Suprapubic skin (tissue), 4 donors: ENCODE results near the gene UBE2L6. TPM values are rescaled to one million over a fixed set of nuclear protein-coding genes. Genes with fewer than 3 reads are reported as not detected.
A peak's percentile ranks its signal among the peaks of the same experiment; 100 is the strongest.

Source experiments
- DNase-seq, 2 donors: peaks; one replicate each; pipeline ENCODE4 v3.0.0-alpha.2; 2019; ENCODE audit warnings: low spot score in 2 of 2
- H3K27ac ChIP-seq: fragments of 200-600 bp; sonication (generic); one replicate; pipeline ENCODE4 v1.5.1; 2019
- H3K27me3 ChIP-seq: fragments of 200-600 bp; sonication (generic); one replicate; pipeline ENCODE4 v1.5.1; 2019
- H3K36me3 ChIP-seq: fragments of 200-600 bp; sonication (generic); one replicate; pipeline ENCODE4 v1.5.1; 2019
- H3K4me1 ChIP-seq: fragments of 200-600 bp; sonication (generic); one replicate; pipeline ENCODE4 v1.5.1; 2019
- H3K4me3 ChIP-seq: fragments of 200-600 bp; sonication (generic); one replicate; pipeline ENCODE4 v1.5.1; 2019; ENCODE audit warnings: mild to moderate bottlenecking
- H3K9me3 ChIP-seq: fragments of 200-600 bp; sonication (generic); one replicate; pipeline ENCODE4 v1.5.1; 2019
- EP300 ChIP-seq: sonication (generic); formaldehyde crosslinking; IDR thresholded peaks from one replicate; pipeline ENCODE4 v1.6.1; 2017; ENCODE audit warnings: antibody characterized with exemption
- POLR2A ChIP-seq, 2 donors: fragments of 450-650 bp; IDR thresholded peaks; one replicate each; pipeline ENCODE4 v1.6.1; 2017; ENCODE audit warnings: antibody characterized with exemption in 2 of 2, mild to moderate bottlenecking in 2 of 2, moderate library complexity in 2 of 2
- POLR2AphosphoS5 ChIP-seq, 3 donors: sonication (generic); formaldehyde crosslinking; IDR thresholded peaks; one replicate each; pipeline ENCODE4 v1.6.1; 2017; ENCODE audit warnings: antibody characterized with exemption in 3 of 3
- WGBS: methylation state at CpG from one replicate; pipeline ENCODE4 v1.1.5; 2018; 5-methylcytosine and 5-hydroxymethylcytosine counted together
- total RNA-seq, 4 donors: library from RNA; depleted of rRNA; stranded (reverse); fragments of >200 nt; gene quantifications; one replicate each; pipeline ENCODE4 v1.1.0, GENCODE V29; 2016
- TF ChIP-seq, protein P1 (sequence below), 2 donors: fragments of 200-600 bp in 1 of 2; fragments of 450-650 bp in 1 of 2; sonication (generic) in 1 of 2; IDR thresholded peaks; one replicate each; pipeline ENCODE4 v1.5.1; 2016 to 2019; ENCODE audit warnings: antibody characterized with exemption in 2 of 2, mild to moderate bottlenecking in 1 of 2, moderate library complexity in 1 of 2

Gene UBE2L6
- total RNA-seq, 4 donors from 2014 or later, result 14.2 to 32.4 (median 25.5) TPM

DNA sequence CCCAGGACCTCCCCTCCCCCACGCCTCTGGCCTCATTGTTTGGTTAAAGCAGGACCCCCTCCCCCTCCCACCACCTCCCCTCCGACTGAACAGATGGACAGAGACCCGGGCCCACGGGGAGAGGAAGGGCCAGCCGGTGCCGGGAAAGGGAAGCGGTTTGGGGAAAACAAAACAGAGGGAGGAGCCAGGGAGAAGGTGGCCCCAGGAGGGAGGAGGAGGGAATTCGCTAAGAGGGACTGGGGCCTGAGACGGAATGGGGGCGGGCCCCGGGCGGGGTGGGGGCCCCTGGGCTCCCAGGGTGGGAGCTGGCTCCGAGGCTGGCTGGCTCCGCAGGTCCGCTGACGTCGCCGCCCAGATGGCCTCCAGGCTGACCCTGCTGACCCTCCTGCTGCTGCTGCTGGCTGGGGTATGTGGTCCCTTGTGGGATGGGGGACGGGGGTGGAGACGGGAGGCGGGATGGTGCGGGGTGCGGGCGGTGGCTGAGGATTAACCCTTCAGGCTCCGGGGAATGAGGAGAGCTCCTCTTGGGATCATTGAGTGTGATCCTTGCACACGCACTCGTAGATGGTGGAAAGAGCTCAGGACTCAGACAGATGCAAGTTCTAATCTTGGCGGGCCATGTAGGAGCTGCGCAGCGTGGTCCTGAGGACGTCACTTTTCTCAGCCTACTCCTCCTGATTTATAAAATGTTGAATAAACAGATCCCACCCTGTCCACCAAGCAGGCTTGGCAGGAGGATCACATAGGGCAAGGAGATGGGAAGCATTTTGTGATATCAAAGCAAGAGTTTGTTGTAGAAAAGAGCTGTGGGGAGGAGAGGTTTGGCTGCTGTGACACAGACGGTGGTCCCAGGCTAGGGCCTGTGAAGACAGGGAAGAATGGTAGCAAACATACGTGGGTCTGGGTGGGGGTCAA, 30.7 kb upstream of the UBE2L6 start:
- H3K9me3 ChIP-seq, result no peaks in the 10 kb centered on the region
- peak overlapping the region; percentile 51 for H3K4me3 ChIP-seq
- WGBS, result 3% methylated on average over 23 of the region's 33 CpGs
- H3K36me3 ChIP-seq, result peaks cover 3% of the 10 kb centered on the region
- DNase-seq, result peak; percentile 89 to 90
- H3K4me1 ChIP-seq, result peaks cover 20% of the 10 kb centered on the region
- TF ChIP-seq EP300, result no peak
- TF ChIP-seq POLR2AphosphoS5 (IDR thresholded peaks at IDR 0.05), result no peak
- TF ChIP-seq, protein P1, sequence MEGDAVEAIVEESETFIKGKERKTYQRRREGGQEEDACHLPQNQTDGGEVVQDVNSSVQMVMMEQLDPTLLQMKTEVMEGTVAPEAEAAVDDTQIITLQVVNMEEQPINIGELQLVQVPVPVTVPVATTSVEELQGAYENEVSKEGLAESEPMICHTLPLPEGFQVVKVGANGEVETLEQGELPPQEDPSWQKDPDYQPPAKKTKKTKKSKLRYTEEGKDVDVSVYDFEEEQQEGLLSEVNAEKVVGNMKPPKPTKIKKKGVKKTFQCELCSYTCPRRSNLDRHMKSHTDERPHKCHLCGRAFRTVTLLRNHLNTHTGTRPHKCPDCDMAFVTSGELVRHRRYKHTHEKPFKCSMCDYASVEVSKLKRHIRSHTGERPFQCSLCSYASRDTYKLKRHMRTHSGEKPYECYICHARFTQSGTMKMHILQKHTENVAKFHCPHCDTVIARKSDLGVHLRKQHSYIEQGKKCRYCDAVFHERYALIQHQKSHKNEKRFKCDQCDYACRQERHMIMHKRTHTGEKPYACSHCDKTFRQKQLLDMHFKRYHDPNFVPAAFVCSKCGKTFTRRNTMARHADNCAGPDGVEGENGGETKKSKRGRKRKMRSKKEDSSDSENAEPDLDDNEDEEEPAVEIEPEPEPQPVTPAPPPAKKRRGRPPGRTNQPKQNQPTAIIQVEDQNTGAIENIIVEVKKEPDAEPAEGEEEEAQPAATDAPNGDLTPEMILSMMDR (IDR thresholded peaks at IDR 0.05), result no peak
- no peak for TF ChIP-seq POLR2A (IDR thresholded peaks at IDR 0.05)
- peak overlapping the region; percentile 92 for H3K27ac ChIP-seq
- no peaks in the 10 kb centered on the region for H3K27me3 ChIP-seq

DNA sequence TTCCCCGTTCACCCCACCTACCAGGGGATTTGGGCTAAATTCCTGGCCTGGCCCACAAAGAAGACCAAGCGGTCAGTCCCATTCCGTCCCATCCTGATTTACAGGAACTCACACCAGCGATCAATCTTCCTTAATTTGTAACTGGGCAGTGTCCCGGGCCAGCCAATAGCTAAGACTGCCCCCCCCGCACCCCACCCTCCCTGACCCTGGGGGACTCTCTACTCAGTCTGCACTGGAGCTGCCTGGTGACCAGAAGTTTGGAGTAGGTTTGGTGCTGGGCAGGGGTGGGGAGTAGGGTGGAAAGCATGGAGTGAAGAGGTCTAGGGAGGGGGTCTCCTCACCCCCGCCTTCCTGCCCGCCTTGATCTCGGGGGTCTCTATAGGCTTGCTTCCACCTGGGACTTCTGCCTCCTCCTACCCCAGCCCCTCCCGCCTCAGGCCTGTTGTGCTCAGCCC, 30.0 kb upstream of the UBE2L6 start, which contains the start of gene SERPING1:
Gene SERPING1 (plus strand): TSS at position 225 of the 455 bp plus-strand sequence. CDS start 586 bp downstream, outside the sequence.
- TF ChIP-seq EP300, result no peak
- no peak for TF ChIP-seq POLR2AphosphoS5 (IDR thresholded peaks at IDR 0.05)
- no peak for TF ChIP-seq POLR2A (IDR thresholded peaks at IDR 0.05)
- TF ChIP-seq, protein P1 (IDR thresholded peaks at IDR 0.05), result no peak
- Histone ChIP-seq H3K9me3 (no peaks in the 10 kb centered on the region), H3K4me1 (peaks cover 20% of the 10 kb centered on the region), H3K4me3 (peak within 1 kb of the TSS; percentile 51), H3K27ac (peak within 1 kb of the TSS; percentile 92), H3K27me3 (no peaks in the 10 kb centered on the region), H3K36me3 (peaks cover 3% of the 10 kb centered on the region)
- DNase-seq, result peak; percentile 89 to 92
- WGBS, result 12% methylated on average over 9 of the region's 10 CpGs

DNA sequence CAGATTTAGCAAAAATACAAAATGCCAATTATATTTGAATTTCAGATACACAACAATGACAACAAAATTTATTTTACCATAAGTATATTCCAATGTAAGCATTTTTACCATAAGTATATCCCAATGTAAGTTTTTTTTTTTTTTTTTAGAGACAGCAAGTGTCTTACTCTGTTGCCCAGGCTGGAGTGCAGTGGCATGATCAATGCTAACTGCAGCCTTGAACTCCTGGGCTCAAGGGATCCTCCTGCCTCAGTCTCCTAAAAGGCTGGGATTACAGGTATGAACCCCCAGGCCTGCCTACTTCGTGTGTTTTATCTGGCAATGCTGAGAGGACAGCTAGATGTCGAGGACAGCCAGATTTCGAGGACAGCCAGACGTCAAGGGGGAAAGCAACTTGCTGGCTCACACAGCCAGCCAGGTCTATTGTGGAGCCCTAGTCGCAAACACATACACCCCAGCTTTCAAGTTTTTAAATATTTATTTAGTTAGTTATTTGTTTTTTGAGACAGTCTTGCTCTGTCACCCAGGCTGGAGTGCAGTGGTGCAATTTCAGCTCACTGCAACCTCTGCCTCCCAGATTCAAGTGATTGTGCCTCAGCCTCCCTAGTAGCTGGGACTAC, 28.9 kb upstream of the UBE2L6 start:
- Histone ChIP-seq H3K4me3 (no peak overlapping the region), H3K27ac (peak overlapping the region; percentile 92), H3K4me1 (peaks cover 20% of the 10 kb centered on the region), H3K36me3 (no peaks in the 10 kb centered on the region), H3K9me3 (no peaks in the 10 kb centered on the region), H3K27me3 (no peaks in the 10 kb centered on the region)
- TF ChIP-seq, protein P1 (IDR thresholded peaks at IDR 0.05), result no peak
- TF ChIP-seq POLR2A (IDR thresholded peaks at IDR 0.05) (no peak), EP300 (no peak), POLR2AphosphoS5 (IDR thresholded peaks at IDR 0.05) (no peak)
- WGBS, result 83% methylated on average over 5 of the region's 5 CpGs
- DNase-seq, result no peak

DNA sequence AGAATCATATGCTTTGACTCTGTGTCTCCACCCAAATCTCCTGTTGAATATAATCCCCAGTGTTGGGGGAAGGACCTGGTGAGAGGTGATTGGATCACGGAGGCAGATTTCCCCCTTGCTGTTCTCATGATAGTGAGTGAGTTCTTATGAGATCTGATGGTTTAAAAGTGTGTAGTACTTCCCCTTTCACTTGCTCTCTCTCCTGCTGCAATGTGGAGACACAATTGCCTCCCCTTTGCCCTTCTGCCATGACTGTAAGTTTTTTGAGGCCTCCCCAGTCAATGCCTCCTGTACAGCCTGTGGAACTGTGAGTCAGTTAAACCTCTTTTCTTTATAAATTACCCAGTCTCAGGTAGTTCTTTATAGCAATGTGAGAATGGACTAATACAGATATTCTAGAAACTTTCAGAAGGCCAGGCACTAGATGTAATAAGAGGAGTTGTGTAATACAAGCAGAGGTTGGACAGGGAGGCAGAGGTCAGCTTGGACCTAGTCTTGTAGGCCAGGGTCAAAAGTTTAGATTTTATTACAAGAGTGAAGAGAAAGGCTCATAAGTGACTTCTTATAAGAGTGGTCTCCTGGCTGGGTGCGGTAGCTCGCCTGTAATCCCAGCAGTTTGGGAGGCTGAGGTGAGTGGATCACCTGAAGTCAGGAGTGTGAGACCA, 20.7 kb upstream of the UBE2L6 start:
- H3K4me1 ChIP-seq, result no peaks in the 10 kb centered on the region
- H3K27ac ChIP-seq, result no peak overlapping the region
- no peaks in the 10 kb centered on the region for H3K36me3 ChIP-seq
- WGBS, result 92% methylated on average over 3 of the region's 3 CpGs
- no peak for TF ChIP-seq EP300
- no peak for TF ChIP-seq POLR2AphosphoS5 (IDR thresholded peaks at IDR 0.05)
- TF ChIP-seq, protein P1 (IDR thresholded peaks at IDR 0.05), result no peak
- TF ChIP-seq POLR2A (IDR thresholded peaks at IDR 0.05), result no peak
- H3K9me3 ChIP-seq, result no peaks in the 10 kb centered on the region
- H3K27me3 ChIP-seq, result no peaks in the 10 kb centered on the region
- no peak for DNase-seq
- H3K4me3 ChIP-seq, result no peak overlapping the region
